GM19455 (cell line): ENCODE measurements around the gene GM2A.

ENCODE experiments used
- ATAC-seq: cut with Tn5 transposase; IDR thresholded peaks from one replicate; pipeline ENCODE4 v1.9.1; 2021; ENCODE audit not compliant: unreplicated experiment

The GM2A gene

DNA sequence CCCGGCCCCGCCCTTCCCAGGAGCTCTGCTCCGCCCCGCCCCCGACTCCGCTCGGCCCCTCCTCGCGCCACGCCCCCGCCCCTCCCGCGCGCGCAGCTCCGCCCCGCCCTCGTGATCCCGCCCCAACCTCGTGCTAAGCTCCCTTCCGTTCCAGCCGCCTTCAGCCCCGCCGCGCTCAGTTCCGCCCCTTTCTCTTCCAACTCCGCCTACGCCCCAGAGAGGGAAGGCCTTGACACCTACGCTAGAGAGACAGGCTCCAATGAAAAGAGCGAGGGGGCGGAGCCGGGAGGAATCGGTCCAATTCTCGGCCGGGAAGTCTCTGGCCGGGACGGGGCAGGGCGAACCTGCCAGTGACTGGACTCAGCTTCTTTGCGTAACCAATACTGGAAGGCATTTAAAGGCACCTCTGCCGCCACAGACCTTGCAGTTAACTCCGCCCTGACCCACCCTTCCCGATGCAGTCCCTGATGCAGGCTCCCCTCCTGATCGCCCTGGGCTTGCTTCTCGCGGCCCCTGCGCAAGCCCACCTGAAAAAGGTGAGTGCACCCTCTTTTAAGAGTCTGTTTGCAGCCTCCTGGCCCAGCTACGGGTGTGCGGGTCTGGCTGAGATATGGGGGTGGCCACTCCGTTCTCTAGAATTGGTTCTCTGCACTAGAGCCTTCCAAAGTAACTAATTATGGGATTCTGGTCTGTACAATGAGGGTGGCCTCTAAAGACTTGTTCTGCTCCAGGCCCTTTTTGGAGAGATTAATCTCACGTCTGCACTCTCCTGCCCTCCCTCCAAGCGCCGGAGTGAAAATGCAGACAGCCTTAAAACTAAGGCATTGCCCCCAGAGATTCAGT is at the start of gene GM2A:
TSS of gene GM2A (plus strand) at position 424 of the 843 bp plus-strand sequence. CDS start at position 456, 32 bp downstream.
- peak; percentile 74 for ATAC-seq

DNA sequence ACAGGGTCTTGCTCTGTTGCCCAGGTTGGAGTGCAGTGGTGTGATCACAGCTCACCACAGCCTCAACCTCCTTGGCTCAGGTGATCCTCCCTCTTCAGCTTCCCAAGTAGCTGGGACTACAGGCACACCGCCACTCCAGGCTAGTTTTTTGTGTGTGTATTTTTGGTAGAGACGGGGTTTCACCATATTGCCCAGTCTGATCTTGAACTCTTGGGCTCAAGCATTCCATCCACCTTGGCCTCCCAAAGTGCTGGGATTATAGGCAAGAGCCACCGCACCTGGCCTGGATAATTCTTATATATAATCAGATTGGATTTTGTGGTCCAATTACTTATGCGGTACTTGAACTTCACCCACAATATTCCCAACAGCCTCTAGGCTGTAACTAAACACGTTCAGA is 48.9 kb upstream of the GM2A start:
- ATAC-seq = no peak

DNA sequence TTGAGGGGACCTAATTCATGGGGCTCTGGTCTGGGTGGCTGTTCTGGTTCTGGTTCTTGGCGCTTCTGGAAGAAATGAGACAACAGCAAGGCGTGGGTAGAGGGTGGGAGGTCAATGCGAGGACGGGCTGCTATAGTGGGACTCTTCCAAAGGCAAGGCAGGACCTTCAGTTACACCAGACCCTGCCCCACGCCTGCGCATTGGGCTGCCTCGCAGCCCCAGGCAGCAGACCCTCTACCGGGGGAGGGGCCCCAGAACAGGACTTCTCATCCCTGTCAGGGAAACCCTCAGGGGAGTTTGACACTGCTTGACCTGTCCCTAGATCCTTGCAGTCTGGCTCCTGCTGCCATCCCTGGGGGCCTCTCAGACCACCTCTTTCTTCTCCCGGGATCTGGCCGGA is 47.6 kb upstream of the GM2A start:
- ATAC-seq = no peak

DNA sequence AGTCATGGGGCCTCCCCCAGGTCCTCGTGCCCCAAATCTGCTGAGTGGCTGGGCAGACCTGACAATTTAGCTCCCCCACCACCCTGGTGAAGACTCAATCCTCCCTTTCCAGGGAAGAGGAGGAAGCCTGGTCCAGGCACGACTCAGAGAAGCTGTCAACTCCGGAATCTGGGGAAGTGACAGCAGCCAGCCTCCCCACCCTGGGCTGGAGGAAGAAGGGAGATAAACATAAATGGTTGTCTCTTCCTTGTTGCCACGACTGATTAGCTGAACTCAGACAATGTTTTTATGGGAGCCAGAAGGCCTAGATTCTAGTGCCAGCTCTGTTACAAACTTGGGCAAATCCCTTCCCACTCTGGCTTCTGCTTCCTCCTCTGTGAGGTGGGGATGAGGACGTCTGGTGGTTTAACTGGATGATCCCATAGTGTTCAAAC is 44.5 kb upstream of the GM2A start:
- no peak for ATAC-seq

DNA sequence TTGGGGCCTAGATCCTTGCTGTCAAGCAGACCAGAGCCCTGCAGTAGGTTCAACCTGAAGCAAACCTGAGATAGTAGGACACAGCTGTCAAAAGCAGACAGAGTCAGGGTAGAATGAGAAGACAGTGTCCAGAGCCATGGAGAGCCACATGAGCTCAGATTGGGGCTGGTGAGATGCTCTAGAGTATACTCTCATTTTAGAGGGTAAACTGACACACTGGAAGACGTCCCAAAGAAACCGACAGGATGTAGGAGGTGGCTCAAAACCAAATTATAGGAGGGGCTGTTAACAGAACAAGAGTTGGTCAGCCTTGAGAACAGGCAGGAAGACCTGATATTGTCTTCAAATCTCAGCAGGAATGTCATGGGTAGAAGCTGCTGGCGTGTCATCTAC is 40.6 kb upstream of the GM2A start:
- ATAC-seq = no peak

DNA sequence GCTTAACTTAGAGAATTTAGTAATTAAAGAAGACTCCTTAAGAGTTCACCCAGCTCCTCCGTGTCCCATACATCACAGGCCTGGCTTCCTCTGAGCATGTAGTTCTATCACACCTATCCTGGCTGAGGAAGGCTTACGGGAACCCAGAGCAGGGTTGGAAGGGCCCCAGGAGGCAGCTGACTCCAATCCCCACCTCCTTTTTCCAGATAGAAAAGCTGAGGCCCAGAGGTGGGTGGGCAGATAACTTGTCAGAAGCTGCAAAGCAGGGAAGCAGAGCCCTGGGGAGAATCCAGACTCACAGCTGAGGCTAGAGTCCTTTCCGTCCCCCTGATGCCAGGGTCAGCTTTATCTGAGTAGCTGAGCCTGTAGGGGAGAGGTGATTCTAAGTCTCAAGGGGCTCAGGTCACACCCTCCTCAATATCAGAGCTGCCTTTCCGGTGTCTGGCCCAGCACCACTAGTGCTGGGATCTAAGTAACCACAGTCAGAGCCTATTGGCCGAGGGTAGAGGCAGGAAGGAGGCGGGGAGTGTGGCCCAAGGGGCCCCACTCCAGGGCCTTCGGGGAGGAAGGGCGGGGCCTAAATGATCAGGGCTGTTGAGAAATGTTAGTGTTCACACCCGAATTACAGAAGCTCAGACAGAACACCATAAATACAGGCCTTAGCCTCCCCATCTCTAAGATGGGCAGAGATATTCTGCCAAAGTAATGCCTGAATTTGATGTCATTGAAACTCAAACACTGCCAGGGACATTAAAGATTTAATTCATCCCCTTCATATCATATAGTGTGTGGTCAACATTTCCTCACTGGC is 39.0 kb upstream of the GM2A start:
- peak; percentile 79 for ATAC-seq

DNA sequence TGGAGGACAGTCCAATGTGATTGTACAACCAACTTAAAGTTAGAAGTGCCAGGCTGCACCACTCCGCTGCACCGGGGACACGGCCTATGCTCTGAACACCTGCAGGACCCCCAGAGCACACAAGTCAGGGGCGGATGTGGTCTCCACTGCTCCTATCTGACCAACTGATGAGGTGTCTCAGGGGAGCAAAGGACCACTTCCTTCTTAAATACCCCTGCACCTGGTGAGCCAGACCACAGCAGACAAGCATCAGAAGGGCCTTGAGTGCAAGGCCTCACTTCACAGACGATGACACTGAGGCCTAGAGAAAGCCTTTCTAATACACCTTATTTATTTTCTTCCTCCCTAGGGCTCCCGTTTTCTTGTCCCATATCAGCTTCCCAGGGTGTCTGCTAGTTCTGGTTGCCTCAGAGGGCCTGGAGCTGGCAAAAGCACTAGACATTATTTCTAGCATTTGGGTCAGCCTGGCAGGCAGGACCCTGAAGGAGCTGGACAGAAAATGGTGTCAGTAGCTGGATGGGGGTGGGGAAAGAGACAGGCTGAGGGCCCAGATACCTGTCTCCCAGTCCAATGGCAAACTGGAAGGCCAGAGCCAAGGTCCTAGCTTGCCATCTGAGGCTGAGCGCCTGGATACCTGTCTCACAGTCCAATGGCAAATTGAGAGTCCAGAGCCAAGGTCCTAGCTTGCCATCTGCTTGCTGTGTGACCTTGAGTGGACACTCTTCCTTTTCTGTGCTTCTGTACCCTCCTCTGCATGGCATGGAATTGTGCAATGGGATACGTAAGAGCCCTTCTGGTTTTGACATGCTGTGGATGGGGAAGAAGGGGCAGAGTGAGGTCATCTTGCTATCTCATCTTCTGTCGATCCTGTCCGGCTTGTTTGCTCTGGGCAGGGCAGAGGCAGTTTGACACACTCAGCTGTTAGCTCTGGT is 38.1 kb upstream of the GM2A start:
- peak; percentile 56 for ATAC-seq

DNA sequence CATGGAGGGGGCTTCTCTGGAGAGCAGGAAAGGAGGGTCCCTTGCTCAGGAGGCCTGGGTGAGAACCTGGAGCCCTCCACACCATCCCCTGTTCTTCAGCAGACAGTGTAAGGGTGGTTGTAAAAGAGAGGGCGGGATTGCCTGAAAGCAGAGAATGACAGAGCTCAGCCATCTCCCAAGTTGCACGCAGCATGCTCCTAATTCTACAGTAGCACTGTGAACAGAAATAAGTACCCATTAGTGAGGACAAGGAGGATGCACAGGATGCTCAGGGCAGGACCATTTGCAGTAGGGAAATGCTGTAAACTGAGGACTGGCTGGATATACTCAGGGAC is 37.5 kb upstream of the GM2A start:
- no peak for ATAC-seq

DNA sequence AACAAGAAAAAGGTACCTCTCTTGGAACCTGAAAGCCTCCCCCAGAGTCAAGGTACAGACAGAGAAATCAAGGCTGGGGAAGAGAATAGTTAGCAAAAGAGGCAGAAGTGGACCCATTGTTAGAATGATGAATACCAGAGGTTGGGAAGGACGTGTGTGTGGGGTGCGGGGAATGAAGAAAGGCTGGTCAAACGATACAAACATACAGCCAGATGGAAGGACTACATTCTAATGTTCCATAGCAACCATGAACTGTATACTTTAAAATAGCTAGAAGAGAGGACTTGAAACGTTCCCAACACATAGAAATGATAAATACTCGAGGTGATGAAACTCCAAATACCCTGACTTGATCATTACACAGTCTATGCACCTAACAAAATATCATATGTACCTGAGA is 36.2 kb upstream of the GM2A start:
- no peak for ATAC-seq

DNA sequence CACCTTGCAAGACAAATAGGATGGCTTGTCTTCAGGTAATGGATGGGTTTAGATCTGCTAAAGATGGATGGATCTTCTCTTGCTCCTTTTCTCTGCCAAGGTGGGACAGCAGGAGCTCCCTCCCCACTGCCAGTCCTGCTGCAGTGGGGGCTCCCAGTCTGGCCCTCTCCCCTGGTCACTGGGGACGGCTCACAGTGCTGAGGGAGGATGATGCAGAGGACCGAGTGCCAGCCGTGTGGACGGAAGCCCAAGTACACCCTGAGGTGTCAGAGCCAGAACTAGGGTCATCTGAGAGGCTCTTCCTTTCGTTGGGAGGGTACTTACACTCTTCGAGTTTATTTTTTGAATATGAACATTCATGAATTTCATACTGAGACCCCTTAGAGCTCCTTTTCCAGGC is 34.8 kb upstream of the GM2A start:
- no peak for ATAC-seq

DNA sequence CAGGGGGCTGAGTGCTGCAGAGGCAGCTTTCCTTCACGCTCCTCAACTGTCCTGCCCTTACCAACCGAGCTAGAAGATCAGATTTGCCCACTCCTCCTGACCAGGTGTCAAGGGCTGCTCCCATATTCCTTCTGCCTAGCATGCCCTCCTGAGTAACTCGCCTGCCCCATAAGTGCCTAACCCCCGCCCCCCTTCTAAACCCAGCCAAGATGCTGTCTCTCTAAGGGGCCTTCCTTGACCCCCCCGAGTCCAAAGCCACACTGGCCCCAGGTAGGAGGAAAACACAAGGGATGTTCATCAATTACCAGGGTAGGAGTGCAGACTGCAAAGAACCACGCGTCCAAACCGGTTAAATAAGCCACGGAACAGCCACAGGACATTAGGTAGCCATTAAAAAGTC is 33.8 kb upstream of the GM2A start:
- ATAC-seq = no peak

DNA sequence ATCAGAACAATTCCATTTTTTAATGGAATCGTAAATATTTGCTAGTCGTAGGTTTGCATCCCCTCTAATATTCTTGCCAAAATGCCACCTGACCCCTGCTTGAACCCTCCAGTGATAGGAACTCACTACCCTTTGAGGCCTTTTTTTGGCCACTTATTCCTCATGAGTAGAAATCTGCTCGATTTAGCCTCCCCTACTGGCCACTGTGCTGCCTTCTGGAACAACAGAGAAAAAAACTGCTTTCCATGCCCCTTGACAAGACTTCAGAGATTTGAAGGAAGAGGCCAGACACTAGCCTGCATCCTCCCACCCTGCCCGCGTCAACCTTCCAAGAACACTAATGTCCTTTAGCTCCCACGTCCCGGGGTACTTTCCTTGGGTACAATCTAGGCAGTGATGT is 33.2 kb upstream of the GM2A start:
- no peak for ATAC-seq

DNA sequence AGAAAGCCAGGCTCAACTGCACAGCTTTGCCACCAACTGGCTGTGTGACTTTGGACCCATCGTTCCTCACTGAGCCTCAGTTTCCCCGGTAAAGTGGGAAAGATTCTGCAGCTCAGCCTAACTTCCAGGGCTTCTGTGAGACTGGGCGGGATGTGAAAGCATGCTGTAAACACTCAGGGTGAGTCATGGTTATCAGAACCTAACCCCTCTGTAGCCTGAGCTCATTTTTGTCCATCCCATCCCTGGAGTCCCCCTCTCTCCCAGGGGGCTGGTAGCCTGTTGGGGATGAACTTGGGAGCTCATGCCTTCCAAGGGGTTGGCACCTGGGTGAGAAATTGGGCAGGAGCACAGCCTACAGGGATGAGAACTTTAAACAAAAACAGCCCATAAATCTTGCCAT is 31.4 kb upstream of the GM2A start:
- no peak for ATAC-seq

DNA sequence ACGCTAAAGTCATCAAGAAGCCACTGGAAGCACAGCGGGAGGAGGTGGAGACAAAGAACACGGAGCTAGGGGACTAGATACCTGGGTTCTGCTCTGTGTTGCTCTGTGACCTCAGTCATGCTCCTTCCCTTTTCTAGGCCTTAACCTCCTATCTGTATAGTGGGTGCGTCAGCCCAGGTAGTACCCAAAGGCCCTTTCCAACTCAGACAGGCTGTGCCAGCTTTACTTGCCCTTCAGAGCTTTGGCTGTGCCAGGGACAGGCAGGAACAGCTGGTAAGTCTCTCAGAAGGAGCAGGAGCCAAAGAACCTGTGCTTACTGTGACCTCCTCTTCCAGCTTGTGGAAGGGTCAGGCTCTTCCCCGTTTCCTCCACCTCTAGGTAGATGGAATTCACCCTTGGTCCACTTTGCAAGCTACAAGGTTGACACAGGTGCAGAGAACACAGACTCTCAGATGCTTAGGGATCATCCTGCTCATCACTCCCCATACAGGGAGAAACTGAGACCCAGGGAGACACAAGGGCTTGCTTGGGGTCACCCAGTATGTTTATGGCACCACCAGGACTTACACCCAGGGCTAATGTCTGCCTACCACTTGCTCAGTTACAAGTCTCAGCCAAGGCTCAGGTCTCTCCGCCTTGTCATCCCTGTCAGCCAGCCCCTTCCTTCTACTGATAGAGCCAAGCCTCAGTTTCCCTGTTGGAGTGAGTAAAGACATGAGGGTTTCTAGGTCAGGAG is 30.8 kb upstream of the GM2A start:
- no peak for ATAC-seq

DNA sequence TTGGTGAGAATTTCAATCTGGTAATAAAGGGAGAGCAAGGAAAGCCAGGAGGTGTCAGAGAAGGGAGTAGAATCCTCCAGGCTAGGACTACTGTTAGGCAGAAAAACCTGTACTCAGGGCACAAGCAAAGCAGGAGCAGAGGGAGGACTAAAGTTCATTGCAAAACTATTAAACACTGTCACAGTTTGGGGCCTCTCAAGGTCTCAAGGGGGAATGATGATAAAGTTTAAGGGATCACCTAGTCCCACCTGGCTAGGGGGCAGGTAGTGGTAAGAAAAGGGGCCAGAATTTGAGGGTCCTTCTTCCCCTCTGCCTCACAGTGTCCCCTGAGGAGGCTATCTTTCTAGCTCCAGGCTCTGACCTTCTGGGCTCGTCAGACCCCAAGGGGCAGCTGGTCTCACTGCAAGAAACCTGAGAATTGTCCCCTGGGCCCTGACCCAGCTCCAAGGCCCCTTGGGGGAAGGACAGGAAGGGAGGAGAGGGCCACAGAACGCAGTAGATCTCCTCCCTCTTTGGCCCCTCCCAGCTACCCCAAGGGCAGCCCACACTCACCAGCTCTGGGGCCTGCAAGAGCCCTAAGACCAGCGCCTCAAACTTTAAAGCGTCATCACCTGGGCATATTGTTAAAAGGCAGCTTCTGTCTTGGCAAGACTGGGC is 30.1 kb upstream of the GM2A start:
- ATAC-seq = peak; percentile 68

DNA sequence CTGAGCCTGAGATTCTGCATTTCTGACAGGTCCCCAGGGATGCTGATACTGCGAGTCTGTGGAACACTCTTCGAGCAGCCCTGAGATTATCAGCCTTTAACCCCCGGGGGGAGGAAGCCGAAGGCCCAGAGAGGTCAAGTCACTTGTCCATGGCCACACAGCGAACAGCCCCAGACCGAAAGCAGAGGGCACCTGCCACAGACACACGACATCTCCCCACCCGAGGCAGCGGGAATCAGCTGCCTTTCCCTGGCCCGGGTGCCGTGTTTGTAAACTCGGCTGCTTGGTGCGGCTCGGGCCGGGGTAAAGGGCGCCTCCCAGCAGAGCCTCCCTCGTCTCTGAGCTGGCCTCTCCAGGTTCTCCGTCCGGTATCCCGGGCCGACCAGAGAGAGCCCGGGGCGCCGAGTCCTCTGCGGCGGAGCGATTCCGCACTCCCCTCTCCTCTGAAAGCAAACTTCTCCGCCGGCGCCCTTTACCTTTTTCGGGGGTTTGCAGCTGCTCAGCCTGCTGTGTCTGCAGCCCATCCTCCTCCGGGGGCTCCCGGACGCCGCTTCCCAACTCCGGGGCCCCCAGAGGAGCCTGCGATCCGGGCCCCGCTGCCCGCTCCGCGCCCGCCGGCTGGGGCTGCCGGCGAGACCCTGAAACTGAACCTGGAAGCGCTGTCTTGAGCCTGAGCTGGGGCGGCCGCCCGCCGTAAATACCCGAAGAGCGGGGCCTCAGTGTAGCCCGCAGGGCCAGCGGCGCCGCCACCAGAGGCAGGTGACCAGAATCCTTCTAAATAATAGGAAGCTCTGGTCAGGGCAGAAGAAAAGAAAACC is 29.3 kb upstream of the GM2A start, which contains the start of gene CCDC69:
TSS of gene CCDC69 (minus strand) at position 646 of the 818 bp plus-strand sequence. CDS start at position 524, 122 bp downstream.
- peak; percentile 74 for ATAC-seq

DNA sequence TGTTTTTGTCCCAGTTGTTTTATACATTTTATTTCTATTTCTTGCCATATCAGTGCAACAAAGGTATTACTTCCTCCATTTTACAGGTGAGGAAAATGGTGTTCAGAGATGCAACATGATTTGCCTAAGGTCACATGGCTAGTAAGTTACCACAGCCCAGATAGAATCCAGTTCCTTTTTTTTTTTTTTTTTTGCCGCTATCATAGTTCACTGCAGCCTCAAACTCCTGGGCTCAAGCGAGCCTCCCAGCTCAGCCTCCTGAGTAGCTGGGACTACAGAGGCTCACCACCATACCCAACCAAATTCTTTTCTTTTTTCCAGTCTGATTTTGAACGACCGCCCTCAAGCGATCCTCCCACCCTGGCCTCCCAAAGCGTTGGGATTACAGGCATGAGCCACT is 28.6 kb upstream of the GM2A start:
- ATAC-seq = peak; percentile 30

DNA sequence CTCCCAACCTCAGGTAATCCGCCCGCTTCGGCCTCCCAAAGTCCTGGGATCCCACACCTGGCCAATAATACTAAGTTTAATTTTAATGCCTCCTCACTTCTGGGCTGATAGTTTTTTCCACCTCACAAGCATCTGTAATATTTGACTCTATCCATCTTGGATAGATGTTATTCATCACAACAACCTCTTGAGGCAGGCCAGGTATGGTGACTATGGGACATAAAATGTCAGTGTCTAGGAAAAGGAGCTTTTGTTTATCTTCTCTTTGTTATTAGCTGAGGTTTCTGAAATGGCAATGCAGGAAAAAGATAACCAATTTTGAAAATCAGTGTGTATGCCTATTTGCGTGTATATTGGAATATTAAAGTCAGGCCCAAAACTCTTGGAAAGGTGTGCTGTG is 27.9 kb upstream of the GM2A start:
- no peak for ATAC-seq

DNA sequence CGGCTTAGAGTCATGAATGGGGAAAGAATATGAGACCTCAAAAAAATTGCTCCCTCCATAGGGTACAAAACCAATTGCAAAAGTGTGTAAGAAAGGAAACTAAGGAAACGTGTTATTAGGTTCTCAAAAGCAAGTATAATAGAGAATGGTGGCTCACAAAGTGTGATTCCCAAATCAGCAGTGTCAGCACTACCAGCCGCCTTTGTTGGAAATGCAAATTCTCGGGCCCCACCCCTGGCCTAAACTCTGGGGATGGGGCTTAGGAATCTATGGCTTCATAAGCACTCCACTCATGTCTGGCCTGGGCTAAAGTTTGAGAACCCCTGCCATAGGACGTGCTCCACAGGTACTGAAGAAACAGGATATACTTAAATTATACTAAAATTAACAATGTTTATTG is 27.5 kb upstream of the GM2A start:
- ATAC-seq = no peak
